Ectodermal cell (in vitro differentiated cells): ENCODE data around the gene MYRFL.

ENCODE experiments used
- H3K27ac ChIP-seq: 2 replicates; pipeline ENCODE4 v1.7.0; 2013; ENCODE audit warnings: mild to moderate bottlenecking, low read depth, low read length; ENCODE audit not compliant: insufficient read depth, poor library complexity, severe bottlenecking
- H3K27me3 ChIP-seq: 2 replicates; pipeline ENCODE4 v1.7.0; 2013; ENCODE audit warnings: mild to moderate bottlenecking, low read length; ENCODE audit not compliant: insufficient read depth, control insufficient read depth, poor library complexity, severe bottlenecking
- H3K36me3 ChIP-seq: one replicate; pipeline ENCODE4 v1.7.0; 2013; ENCODE audit warnings: low read length; ENCODE audit not compliant: control insufficient read depth, insufficient read depth
- H3K4me1 ChIP-seq: one replicate; pipeline ENCODE4 v1.7.0; 2013; ENCODE audit warnings: low read length; ENCODE audit not compliant: control insufficient read depth, insufficient read depth
- H3K4me3 ChIP-seq: 2 replicates; pipeline ENCODE4 v1.7.0; 2013; ENCODE audit warnings: low read depth, low read length, control low read depth; ENCODE audit not compliant: insufficient read depth
- H3K9me3 ChIP-seq: 2 replicates; pipeline ENCODE4 v1.7.0; 2013; ENCODE audit warnings: mild to moderate bottlenecking, low read length, moderate library complexity; ENCODE audit not compliant: control insufficient read depth
- WGBS, 2 experiments: methylation state at CpG; one replicate each; pipeline ENCODE4 v1.1.7; 2013; ENCODE audit warnings: missing lambda C conversion rate in 2 of 2; 5-methylcytosine and 5-hydroxymethylcytosine counted together

Gene MYRFL

GRCh38 chr12:69822201-69822860, 2.7 kb upstream of the MYRFL start:
- Histone ChIP-seq H3K27ac (no peak overlapping the region), H3K27me3 (no peaks in the 10 kb centered on the region), H3K4me1 (no peaks in the 10 kb centered on the region), H3K36me3 (no peaks in the 10 kb centered on the region), H3K9me3 (no peaks in the 10 kb centered on the region), H3K4me3 (no peak overlapping the region)
- 91 to 95% methylated on average over 2 of the region's 3 CpGs for WGBS, 2 experiments

GRCh38 chr12:69824028-69824427, 999 bp upstream of the MYRFL start:
- H3K27me3 ChIP-seq: no peaks in the 10 kb centered on the region
- no peaks in the 10 kb centered on the region for H3K4me1 ChIP-seq
- H3K36me3 ChIP-seq: no peaks in the 10 kb centered on the region
- no peak overlapping the region for H3K4me3 ChIP-seq
- no peak overlapping the region for H3K27ac ChIP-seq
- H3K9me3 ChIP-seq: no peaks in the 10 kb centered on the region

- Histone ChIP-seq H3K27me3 (no peaks in the 10 kb centered on the region), H3K4me3 (no peak overlapping the region), H3K4me1 (no peaks in the 10 kb centered on the region), H3K9me3 (no peaks in the 10 kb centered on the region), H3K36me3 (no peaks in the 10 kb centered on the region), H3K27ac (no peak overlapping the region)
- WGBS, 2 experiments: 90 to 95% methylated on average over 5 of the region's 5 CpGs
Measured at GRCh38 chr12:69828897-69829296, 3.9 kb downstream of the MYRFL start.

- Histone ChIP-seq H3K4me1 (no peaks in the 10 kb centered on the region), H3K4me3 (no peak overlapping the region), H3K9me3 (no peaks in the 10 kb centered on the region), H3K27ac (no peak overlapping the region), H3K27me3 (no peaks in the 10 kb centered on the region), H3K36me3 (no peaks in the 10 kb centered on the region)
- WGBS, 2 experiments: no CpG with 5 or more reads among the region's 2 CpGs
Measured at GRCh38 chr12:69833696-69834095, 8.7 kb downstream of the MYRFL start.

GRCh38 chr12:69834147-69834546, 9.1 kb downstream of the MYRFL start:
- H3K36me3 ChIP-seq: no peaks in the 10 kb centered on the region
- no peak overlapping the region for H3K4me3 ChIP-seq
- no peaks in the 10 kb centered on the region for H3K4me1 ChIP-seq
- no peaks in the 10 kb centered on the region for H3K27me3 ChIP-seq
- no peaks in the 10 kb centered on the region for H3K9me3 ChIP-seq
- 89 to 90% methylated on average over 2 of the region's 2 CpGs for WGBS, 2 experiments
- H3K27ac ChIP-seq: no peak overlapping the region

GRCh38 chr12:69834576-69834975, 9.5 kb downstream of the MYRFL start:
- H3K27me3 ChIP-seq: no peaks in the 10 kb centered on the region
- H3K36me3 ChIP-seq: no peaks in the 10 kb centered on the region
- no peaks in the 10 kb centered on the region for H3K4me1 ChIP-seq
- H3K27ac ChIP-seq: no peak overlapping the region
- H3K9me3 ChIP-seq: no peaks in the 10 kb centered on the region
- H3K4me3 ChIP-seq: no peak overlapping the region

- no peak overlapping the region for H3K27ac ChIP-seq
- WGBS, 2 experiments: 93 to 100% methylated on average over 2 to 3 of the region's 3 CpGs
- H3K4me3 ChIP-seq: no peak overlapping the region
- no peaks in the 10 kb centered on the region for H3K9me3 ChIP-seq
- no peaks in the 10 kb centered on the region for H3K36me3 ChIP-seq
- H3K27me3 ChIP-seq: no peaks in the 10 kb centered on the region
- H3K4me1 ChIP-seq: no peaks in the 10 kb centered on the region
Measured at GRCh38 chr12:69835081-69835480, 10.1 kb downstream of the MYRFL start.

GRCh38 chr12:69836015-69836414, 11.0 kb downstream of the MYRFL start:
- no peak overlapping the region for H3K27ac ChIP-seq
- WGBS, 2 experiments: 95 to 96% methylated on average over 13 of the region's 13 CpGs

GRCh38 chr12:69837191-69837590, 12.2 kb downstream of the MYRFL start:
- Histone ChIP-seq H3K4me3 (no peak overlapping the region), H3K36me3 (no peaks in the 10 kb centered on the region), H3K4me1 (no peaks in the 10 kb centered on the region), H3K27me3 (no peaks in the 10 kb centered on the region), H3K27ac (no peak overlapping the region), H3K9me3 (no peaks in the 10 kb centered on the region)
- 87 to 88% methylated on average over 4 of the region's 4 CpGs for WGBS, 2 experiments

More at GRCh38 chr12:69836015-69836414, 11.0 kb downstream of the MYRFL start:
- Histone ChIP-seq H3K4me3 (no peak overlapping the region), H3K4me1 (no peaks in the 10 kb centered on the region), H3K27me3 (no peaks in the 10 kb centered on the region), H3K36me3 (no peaks in the 10 kb centered on the region), H3K9me3 (no peaks in the 10 kb centered on the region)

GRCh38 chr12:69837657-69838415, 12.8 kb downstream of the MYRFL start:
- Histone ChIP-seq H3K4me1 (no peaks in the 10 kb centered on the region), H3K27ac (no peak overlapping the region), H3K36me3 (no peaks in the 10 kb centered on the region), H3K27me3 (no peaks in the 10 kb centered on the region), H3K9me3 (no peaks in the 10 kb centered on the region), H3K4me3 (no peak overlapping the region)
- WGBS, 2 experiments: 88 to 90% methylated on average over 4 of the region's 4 CpGs
